Cardiac muscle cell (in vitro differentiated cells and primary cell): Measurements from ENCODE around the gene IFFO2. TPM values are rescaled to one million over a fixed set of nuclear protein-coding genes. Genes with fewer than 3 reads are reported as not detected.

Experiments
- DNase-seq, 2 donors: peaks; one replicate each; pipeline versions ENCODE4 v3.0.0 to v3.0.0-alpha.2; 2010 to 2017; ENCODE audit warnings: low read depth in 1 of 2, low spot score in 1 of 2
- H3K27ac ChIP-seq: fragments of 200-600 bp; sonication (generic); 2 replicates; pipeline ENCODE4 v1.5.1; 2016
- H3K27me3 ChIP-seq: fragments of 200-600 bp; sonication (generic); 2 replicates; pipeline ENCODE4 v1.6.0; 2016; ENCODE audit warnings: control low read depth
- H3K36me3 ChIP-seq: fragments of 200-600 bp; sonication (generic); 2 replicates; pipeline ENCODE4 v1.5.1; 2016; ENCODE audit warnings: control low read depth
- H3K4me1 ChIP-seq: fragments of 200-600 bp; sonication (generic); 2 replicates; pipeline ENCODE4 v1.8.1; 2017; ENCODE audit warnings: low read depth, mild to moderate bottlenecking, mixed run types
- H3K4me3 ChIP-seq: fragments of 200-600 bp; sonication (generic); 2 replicates; pipeline ENCODE4 v1.5.1; 2016; ENCODE audit warnings: mild to moderate bottlenecking
- H3K9me3 ChIP-seq: fragments of 200-600 bp; sonication (generic); 2 replicates; pipeline ENCODE4 v1.5.1; 2017; ENCODE audit warnings: low read depth, mild to moderate bottlenecking, control low read depth
- polyA plus RNA-seq: library from polyadenylated mRNA; unstranded; fragments of >200 nt; fragmentation: Nextera tagmentation; extraction: Ambion mirVana; gene quantifications from 2 replicates; pipeline ENCODE4 v1.2.1, GENCODE V29; 2016
- total RNA-seq: library from RNA; depleted of rRNA; stranded (reverse); fragments of >200 nt; gene quantifications from 2 replicates; pipeline ENCODE4 v1.2.3, GENCODE V29; 2016
- TF ChIP-seq, protein P1 (sequence below): IDR thresholded peaks from 2 replicates; pipeline ENCODE4 v1.5.1; 2012; ENCODE audit warnings: low read depth, mild to moderate bottlenecking, low read length

Gene IFFO2
- total and polyA plus RNA-seq, 2 experiments from 2014 or later: 0.78 to 18.5 TPM

DNA sequence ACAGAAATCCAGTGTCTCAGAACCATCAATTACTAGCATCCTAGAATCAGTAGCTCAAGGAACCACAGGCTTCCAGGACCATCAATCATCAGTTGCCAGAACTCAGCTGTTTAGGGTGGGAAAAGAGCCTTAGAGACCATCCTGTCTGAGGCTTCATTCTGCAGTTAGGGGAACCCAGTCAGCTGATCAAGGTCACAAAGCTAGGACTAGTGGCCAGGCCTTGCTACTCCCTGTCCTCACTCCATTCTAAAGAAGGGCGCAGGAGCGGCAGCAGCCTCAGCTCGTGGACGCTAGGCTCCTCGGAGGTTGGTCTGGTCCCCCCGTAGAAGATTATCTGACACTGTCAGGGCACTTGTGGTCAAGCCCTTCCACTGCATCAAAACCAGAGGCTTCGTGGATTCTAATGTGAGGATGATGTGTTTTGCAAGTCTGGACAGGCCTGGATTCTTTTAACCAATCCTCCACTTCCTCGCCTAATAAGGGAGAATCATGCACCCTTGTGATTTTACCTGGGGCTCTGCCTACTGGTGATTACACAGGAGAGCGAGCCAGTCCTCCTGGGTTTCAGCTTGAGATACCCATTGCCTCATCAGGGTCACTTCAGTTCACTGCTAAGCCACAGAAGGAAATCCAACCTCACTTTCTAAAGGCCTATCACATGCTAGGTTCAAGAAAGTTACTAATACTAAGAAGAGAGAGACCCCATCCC is 41.7 kb upstream of the IFFO2 start:
- H3K36me3 ChIP-seq: no peaks in the 10 kb centered on the region
- TF ChIP-seq, protein P1, sequence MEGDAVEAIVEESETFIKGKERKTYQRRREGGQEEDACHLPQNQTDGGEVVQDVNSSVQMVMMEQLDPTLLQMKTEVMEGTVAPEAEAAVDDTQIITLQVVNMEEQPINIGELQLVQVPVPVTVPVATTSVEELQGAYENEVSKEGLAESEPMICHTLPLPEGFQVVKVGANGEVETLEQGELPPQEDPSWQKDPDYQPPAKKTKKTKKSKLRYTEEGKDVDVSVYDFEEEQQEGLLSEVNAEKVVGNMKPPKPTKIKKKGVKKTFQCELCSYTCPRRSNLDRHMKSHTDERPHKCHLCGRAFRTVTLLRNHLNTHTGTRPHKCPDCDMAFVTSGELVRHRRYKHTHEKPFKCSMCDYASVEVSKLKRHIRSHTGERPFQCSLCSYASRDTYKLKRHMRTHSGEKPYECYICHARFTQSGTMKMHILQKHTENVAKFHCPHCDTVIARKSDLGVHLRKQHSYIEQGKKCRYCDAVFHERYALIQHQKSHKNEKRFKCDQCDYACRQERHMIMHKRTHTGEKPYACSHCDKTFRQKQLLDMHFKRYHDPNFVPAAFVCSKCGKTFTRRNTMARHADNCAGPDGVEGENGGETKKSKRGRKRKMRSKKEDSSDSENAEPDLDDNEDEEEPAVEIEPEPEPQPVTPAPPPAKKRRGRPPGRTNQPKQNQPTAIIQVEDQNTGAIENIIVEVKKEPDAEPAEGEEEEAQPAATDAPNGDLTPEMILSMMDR: no peak
- H3K4me3 ChIP-seq: no peak overlapping the region
- H3K27me3 ChIP-seq: no peaks in the 10 kb centered on the region
- DNase-seq: no peak
- H3K9me3 ChIP-seq: no peaks in the 10 kb centered on the region
- H3K4me1 ChIP-seq: no peaks in the 10 kb centered on the region
- no peak overlapping the region for H3K27ac ChIP-seq

DNA sequence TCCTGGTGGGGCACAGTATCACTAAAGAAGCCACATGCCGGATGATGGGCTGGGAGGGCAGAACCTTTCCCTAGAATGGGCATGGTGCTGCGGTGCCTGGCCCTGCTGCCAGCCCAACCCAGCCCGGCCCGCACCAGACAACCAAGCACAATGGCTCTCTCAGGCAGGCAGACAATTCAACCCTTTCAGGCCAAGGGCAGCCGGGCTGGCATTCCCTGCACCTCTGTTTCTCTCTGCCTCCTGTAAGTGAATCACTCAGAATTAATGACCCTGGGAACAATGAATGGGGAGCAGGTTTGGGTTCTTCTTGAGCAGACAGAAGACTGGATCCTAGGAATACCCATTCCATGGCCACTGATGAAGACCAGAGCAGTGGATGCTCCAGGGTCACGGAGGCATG is 41.0 kb upstream of the IFFO2 start:
- Histone ChIP-seq H3K36me3 (no peaks in the 10 kb centered on the region), H3K27me3 (no peaks in the 10 kb centered on the region), H3K9me3 (no peaks in the 10 kb centered on the region), H3K4me1 (no peaks in the 10 kb centered on the region), H3K27ac (no peak overlapping the region), H3K4me3 (no peak overlapping the region)
- TF ChIP-seq, protein P1: no peak
- DNase-seq: no peak

DNA sequence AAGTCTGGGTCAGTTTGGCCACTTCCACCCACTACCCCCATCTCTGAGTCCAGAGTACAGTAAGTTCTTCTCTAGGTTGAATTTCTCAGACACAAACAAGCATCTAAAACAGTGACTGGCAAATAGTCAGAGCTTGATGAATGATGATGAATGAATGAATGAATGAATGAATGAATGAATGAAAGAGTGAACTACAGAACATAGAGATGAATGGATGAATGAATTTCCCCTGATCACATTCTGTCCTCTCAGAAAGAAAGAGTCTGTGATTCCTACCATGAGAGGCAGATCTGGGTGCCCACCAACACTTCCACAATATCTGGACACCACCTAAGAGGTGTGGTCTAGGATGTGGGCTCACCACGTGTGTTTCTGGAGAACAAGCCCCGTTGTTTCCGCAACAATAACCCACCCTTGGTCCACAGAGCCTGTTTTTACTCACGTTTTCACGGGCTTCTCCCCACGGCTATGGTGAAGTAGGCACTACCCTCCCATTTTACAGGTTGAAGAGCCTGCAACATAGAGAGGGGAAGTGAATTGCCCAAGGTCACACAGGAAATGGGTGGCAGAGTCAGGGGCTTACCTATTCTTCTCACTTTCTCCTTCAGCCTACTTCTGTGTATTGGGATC is 40.2 kb upstream of the IFFO2 start:
- Histone ChIP-seq H3K27me3 (no peaks in the 10 kb centered on the region), H3K27ac (no peak overlapping the region), H3K4me3 (no peak overlapping the region), H3K36me3 (no peaks in the 10 kb centered on the region), H3K4me1 (no peaks in the 10 kb centered on the region), H3K9me3 (no peaks in the 10 kb centered on the region)
- TF ChIP-seq, protein P1: no peak
- no peak for DNase-seq

DNA sequence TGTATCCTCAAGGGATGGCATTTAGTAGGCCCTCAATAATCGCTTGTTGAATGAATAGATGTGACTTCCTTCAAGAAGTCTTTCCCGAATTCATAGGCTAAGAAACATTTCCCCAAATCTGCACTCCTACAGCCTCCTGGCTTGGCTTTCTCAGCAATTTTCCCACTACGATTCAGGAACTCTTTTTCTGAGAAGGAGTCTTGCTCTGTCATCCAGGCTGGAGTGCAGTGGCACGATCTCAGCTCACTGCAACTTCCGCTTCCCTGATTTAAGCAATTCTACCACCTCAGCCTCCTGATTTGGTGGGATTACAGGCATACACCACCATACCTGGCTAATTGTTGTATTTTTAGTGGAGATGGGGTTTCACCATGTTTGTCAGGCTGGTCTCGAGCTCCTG is 37.9 kb upstream of the IFFO2 start:
- no peaks in the 10 kb centered on the region for H3K27me3 ChIP-seq
- DNase-seq: no peak
- H3K27ac ChIP-seq: no peak overlapping the region
- TF ChIP-seq, protein P1: no peak
- H3K36me3 ChIP-seq: no peaks in the 10 kb centered on the region
- no peaks in the 10 kb centered on the region for H3K4me1 ChIP-seq
- H3K9me3 ChIP-seq: no peaks in the 10 kb centered on the region
- H3K4me3 ChIP-seq: no peak overlapping the region

DNA sequence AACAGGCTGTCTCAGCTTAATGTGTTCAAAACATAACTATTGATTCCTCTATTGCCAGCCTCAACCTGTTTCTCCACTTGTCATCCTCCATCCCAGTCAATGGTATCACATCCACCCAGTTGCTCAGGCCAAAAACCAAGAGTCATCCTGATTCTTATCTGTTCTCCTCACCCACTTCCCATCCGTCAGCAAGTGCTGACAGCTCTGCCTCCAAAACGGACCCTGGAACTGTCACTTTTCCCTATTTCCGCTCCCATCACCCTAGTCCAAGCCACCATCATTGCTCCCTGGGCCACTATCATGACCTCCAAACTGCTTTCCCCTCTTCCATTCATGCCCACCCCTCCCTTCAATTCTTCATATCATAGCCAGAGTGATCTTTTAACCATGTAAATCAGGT is 36.2 kb upstream of the IFFO2 start:
- H3K27me3 ChIP-seq: no peaks in the 10 kb centered on the region
- no peak overlapping the region for H3K4me3 ChIP-seq
- no peaks in the 10 kb centered on the region for H3K9me3 ChIP-seq
- H3K36me3 ChIP-seq: no peaks in the 10 kb centered on the region
- no peak for DNase-seq
- TF ChIP-seq, protein P1: no peak
- no peaks in the 10 kb centered on the region for H3K4me1 ChIP-seq
- no peak overlapping the region for H3K27ac ChIP-seq
